Renal pelvis (tissue), 4 donors: ENCODE results near the gene RAP1GAP2. TPM values are rescaled to one million over a fixed set of nuclear protein-coding genes. Genes with fewer than 3 reads are reported as not detected.
"Not testable (repeated sequence)": the region's sequence is repeated elsewhere in the genome, so short reads cannot be mapped to it uniquely, and the experiment has no call there.

ENCODE experiments used
- DNase-seq: peaks from one replicate; pipeline ENCODE4 v3.0.0-alpha.2; 2013
- polyA plus RNA-seq, 3 donors: library from polyadenylated mRNA; unstranded; fragments of 120-200 nt; gene quantifications; one replicate each; pipeline ENCODE4 v1.2.1, GENCODE V29; 2013; ENCODE audit not compliant: insufficient read length in 3 of 3

The RAP1GAP2 gene
- polyA plus RNA-seq, 3 donors: 26.3 to 33.3 (median 27.0) TPM

GRCh38 chr17:3019761-3020160, 223.5 kb downstream of the RAP1GAP2 start:
- DNase-seq: no peak

- no peak for DNase-seq
Measured at GRCh38 chr17:3020381-3020780, 224.1 kb downstream of the RAP1GAP2 start.

- DNase-seq: no peak
Measured at GRCh38 chr17:3022197-3022596, 226.0 kb downstream of the RAP1GAP2 start.

- no peak for DNase-seq
Measured at GRCh38 chr17:3024346-3024745, 228.1 kb downstream of the RAP1GAP2 start.

- DNase-seq: no peak
Measured at GRCh38 chr17:3025421-3026124, 229.3 kb downstream of the RAP1GAP2 start.

- no peak for DNase-seq
Measured at GRCh38 chr17:3026125-3026855, 230.1 kb downstream of the RAP1GAP2 start.

- no peak for DNase-seq
Measured at GRCh38 chr17:3026856-3027751, 230.9 kb downstream of the RAP1GAP2 start.

- no peak for DNase-seq
Measured at GRCh38 chr17:3027786-3028532, 231.7 kb downstream of the RAP1GAP2 start.

GRCh38 chr17:3029213-3029913, 233.1 kb downstream of the RAP1GAP2 start:
- no peak for DNase-seq

- DNase-seq: no peak
Measured at GRCh38 chr17:3030096-3030495, 233.9 kb downstream of the RAP1GAP2 start.

- DNase-seq: not testable (repeated sequence)
Measured at GRCh38 chr17:3030852-3031470, 234.7 kb downstream of the RAP1GAP2 start.

- no peak for DNase-seq
Measured at GRCh38 chr17:3032258-3033247, 236.3 kb downstream of the RAP1GAP2 start.

- no peak for DNase-seq
Measured at GRCh38 chr17:3033248-3033640, 237.0 kb downstream of the RAP1GAP2 start.

- DNase-seq: no peak
Measured at GRCh38 chr17:3033741-3034577, 237.7 kb downstream of the RAP1GAP2 start.

GRCh38 chr17:3034578-3034920, 238.3 kb downstream of the RAP1GAP2 start:
- no peak for DNase-seq

- DNase-seq: no peak
Measured at GRCh38 chr17:3035256-3035967, 239.2 kb downstream of the RAP1GAP2 start.

- no peak for DNase-seq
Measured at GRCh38 chr17:3035968-3036280, 239.7 kb downstream of the RAP1GAP2 start.

- no peak for DNase-seq
Measured at GRCh38 chr17:3036800-3037199, 240.6 kb downstream of the RAP1GAP2 start.
